ENCODE data around the gene RPS6KA2.

DNA sequence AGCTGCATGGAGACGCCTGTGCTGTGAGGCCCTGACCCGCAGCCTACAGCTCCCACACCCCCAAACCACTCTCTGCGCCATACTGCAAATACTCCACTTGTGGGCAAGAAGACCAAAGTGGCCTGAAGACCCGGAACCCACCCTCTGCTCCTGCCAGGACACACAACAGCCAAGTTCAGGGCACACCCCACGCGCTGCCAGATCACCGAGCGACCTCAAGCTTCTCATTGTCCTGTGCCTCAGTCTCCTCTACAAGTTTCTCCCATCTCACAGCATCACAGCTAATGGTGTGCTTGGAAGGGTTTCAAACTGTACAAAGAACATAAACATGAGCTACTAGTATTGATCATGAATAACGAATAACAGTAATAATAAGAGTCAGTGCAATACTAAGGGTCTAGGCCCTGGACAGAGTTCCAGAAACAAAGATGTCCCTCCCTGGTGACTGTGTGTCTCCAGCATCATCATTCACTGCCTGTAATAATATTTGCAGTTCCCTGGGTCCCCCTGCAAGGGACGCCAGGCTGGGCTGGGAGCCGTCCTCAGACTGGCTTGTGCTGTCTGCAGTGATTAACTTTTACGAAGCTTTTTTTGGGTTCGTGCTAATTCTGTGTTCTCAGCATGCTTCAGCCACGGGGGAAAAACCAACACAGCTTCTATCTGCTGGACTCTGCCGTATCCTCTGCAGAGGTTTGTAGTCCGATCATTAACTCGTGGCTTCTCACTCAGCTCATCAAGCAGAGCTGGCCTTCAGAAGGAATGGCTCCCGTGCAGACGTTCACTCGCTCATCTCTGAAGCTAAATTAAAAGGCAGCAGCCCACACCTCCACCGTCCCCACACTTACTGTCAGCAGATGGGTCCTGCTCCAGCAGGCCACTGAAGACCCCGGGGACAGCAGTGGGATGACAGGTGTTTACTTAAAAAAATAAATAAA, 162.7 kb downstream of the RPS6KA2 start:
- TF ChIP-seq, protein P1, sequence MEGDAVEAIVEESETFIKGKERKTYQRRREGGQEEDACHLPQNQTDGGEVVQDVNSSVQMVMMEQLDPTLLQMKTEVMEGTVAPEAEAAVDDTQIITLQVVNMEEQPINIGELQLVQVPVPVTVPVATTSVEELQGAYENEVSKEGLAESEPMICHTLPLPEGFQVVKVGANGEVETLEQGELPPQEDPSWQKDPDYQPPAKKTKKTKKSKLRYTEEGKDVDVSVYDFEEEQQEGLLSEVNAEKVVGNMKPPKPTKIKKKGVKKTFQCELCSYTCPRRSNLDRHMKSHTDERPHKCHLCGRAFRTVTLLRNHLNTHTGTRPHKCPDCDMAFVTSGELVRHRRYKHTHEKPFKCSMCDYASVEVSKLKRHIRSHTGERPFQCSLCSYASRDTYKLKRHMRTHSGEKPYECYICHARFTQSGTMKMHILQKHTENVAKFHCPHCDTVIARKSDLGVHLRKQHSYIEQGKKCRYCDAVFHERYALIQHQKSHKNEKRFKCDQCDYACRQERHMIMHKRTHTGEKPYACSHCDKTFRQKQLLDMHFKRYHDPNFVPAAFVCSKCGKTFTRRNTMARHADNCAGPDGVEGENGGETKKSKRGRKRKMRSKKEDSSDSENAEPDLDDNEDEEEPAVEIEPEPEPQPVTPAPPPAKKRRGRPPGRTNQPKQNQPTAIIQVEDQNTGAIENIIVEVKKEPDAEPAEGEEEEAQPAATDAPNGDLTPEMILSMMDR (IDR thresholded peaks at IDR 0.05): no peak
- no peak for TF ChIP-seq POLR2A (IDR thresholded peaks at IDR 0.05)
